Activated B cell treated with CpG ODN at 0.5 μM for 24 hours (primary cell): ENCODE measurements around the gene SH3TC1. TPM values are rescaled to one million over a fixed set of nuclear protein-coding genes. Genes with fewer than 3 reads are reported as not detected.

Experiments used
- ATAC-seq: fragments of 200-7000 bp; cut with Tn5 transposase; one replicate; pipeline ENCODE4 v1.10.0; 2021; ENCODE audit warnings: low read depth, mild to moderate bottlenecking, moderate library complexity
- CTCF ChIA-PET: fragments of 350-600 bp; sonication (Branson Sonifier 250); formaldehyde crosslinking; loops from one replicate; lab custom pipeline; 2021; ENCODE audit warnings: antibody characterized with exemption; lab: Charles Lee
- POLR2A ChIA-PET: fragments of 350-600 bp; sonication (Branson Sonifier 250); formaldehyde crosslinking; loops from one replicate; lab custom pipeline; 2021; ENCODE audit warnings: antibody characterized with exemption; lab: Charles Lee
- DNase-seq: peaks from one replicate; pipeline ENCODE4 v3.0.0; 2022
- H3K27ac Mint-ChIP-seq: one replicate; pipeline ENCODE4 v1.8.0; 2020; ENCODE audit warnings: mixed read lengths
- H3K27me3 Mint-ChIP-seq: one replicate; pipeline ENCODE4 v1.8.0; 2021; ENCODE audit warnings: mixed read lengths
- H3K36me3 Mint-ChIP-seq: one replicate; pipeline ENCODE4 v1.8.0; 2021; ENCODE audit warnings: low read depth, mixed read lengths
- H3K4me1 Mint-ChIP-seq: one replicate; pipeline ENCODE4 v1.8.0; 2021; ENCODE audit warnings: mixed read lengths
- H3K4me3 Mint-ChIP-seq: one replicate; pipeline ENCODE4 v1.8.0; 2020; ENCODE audit warnings: mild to moderate bottlenecking, mixed read lengths
- H3K9me3 Mint-ChIP-seq: one replicate; pipeline ENCODE4 v1.8.0; 2020; ENCODE audit warnings: mixed read lengths
- intact Hi-C: fragments of 100-400 bp; cut with micrococcal nuclease; formaldehyde crosslinking; loops from one replicate; pipeline ENCODE4 v1.15.1; 2024
- total RNA-seq: library from RNA; stranded (reverse); gene quantifications from 2 replicates; pipeline ENCODE4 v1.2.3, GENCODE V29; 2022
- TF ChIP-seq, protein P1 (sequence below): fragments of 200-600 bp; IDR thresholded peaks from one replicate; pipeline ENCODE4 v1.8.0; 2022; ENCODE audit warnings: antibody characterized with exemption, mild to moderate bottlenecking

SH3TC1 gene
- total RNA-seq, 1 donor from 2014 or later = 135 TPM

DNA sequence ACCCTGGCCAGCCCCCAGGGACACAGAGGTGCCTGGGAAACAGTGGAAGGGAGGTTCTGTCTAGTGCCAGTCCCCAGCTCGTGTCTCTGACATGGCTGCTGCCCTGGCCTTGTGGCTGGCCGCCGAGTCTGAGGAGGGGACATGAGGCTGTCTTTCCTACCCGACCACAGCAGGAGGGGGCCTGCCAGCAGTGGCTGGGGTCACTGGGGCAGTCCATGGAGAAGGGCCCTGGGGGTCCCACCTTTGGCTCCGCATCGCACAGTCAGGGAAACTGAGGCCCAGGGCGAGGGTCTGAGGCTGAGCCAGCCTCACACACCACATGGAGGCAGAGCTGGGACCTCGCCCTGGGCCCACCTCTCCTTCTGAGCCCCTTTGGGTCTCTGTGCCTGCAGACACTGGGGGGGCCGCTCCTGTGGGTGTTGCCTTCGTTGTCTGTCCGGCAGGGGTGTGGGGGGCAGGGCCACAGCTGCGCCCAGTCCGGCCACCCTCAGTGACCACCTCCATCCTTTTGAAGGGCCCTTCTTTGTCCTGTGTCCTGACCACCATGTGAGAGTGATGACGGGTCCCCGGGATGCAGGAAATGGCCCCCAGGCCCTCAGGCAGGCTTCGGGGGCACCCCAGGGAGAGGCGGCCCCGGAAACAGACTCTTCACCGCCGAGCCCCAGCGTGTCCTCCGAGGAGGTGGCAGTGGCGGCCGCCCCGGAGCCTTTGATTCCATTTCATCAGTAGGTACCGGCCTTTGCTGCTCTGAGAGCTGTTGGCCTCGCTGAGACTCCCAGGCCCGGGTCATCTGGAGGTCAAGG is 17.6 kb downstream of the SH3TC1 start:
- H3K9me3 Mint-ChIP-seq = no peaks in the 10 kb centered on the region

DNA sequence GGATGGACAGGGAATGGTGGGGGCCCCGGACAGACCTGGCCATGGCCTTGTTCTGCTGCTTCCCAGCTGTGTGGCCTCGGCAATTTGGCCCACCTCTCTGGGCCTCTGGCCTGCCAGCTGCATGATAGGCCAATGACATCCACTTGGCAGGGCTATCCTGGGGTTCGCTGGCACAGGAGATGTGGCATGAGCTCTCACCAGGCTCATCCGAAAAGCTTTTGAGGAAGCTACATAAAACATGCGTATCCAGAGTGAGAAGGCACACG is 18.1 kb downstream of the SH3TC1 start:
- TF ChIP-seq, protein P1, sequence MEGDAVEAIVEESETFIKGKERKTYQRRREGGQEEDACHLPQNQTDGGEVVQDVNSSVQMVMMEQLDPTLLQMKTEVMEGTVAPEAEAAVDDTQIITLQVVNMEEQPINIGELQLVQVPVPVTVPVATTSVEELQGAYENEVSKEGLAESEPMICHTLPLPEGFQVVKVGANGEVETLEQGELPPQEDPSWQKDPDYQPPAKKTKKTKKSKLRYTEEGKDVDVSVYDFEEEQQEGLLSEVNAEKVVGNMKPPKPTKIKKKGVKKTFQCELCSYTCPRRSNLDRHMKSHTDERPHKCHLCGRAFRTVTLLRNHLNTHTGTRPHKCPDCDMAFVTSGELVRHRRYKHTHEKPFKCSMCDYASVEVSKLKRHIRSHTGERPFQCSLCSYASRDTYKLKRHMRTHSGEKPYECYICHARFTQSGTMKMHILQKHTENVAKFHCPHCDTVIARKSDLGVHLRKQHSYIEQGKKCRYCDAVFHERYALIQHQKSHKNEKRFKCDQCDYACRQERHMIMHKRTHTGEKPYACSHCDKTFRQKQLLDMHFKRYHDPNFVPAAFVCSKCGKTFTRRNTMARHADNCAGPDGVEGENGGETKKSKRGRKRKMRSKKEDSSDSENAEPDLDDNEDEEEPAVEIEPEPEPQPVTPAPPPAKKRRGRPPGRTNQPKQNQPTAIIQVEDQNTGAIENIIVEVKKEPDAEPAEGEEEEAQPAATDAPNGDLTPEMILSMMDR = no peak
- Mint-ChIP-seq H3K27ac (no peak overlapping the region), H3K27me3 (no peaks in the 10 kb centered on the region), H3K9me3 (no peaks in the 10 kb centered on the region), H3K4me3 (no peak overlapping the region), H3K4me1 (peaks cover 15% of the 10 kb centered on the region), H3K36me3 (peaks cover 94% of the 10 kb centered on the region)
- ChIA-PET POLR2A (interaction anchor here (0.8 to 2.0 kb wide), 2 partner anchors 12 to 15 kb away, joined by 4 to 6 read pairs; no protein-coding TSS in a partner anchor), CTCF (interaction anchor here (1.1 kb wide), 1 partner anchor 40 kb away, joined by 4 read pairs; no protein-coding TSS in a partner anchor)
- intact Hi-C loops = no loop called here
- DNase-seq (no peak), ATAC-seq (no peak)

More for the DNA sequence above, 17.6 kb downstream of the SH3TC1 start:
- Mint-ChIP-seq H3K27ac (no peak overlapping the region), H3K36me3 (peaks cover 94% of the 10 kb centered on the region), H3K4me1 (peaks cover 14% of the 10 kb centered on the region), H3K27me3 (no peaks in the 10 kb centered on the region), H3K4me3 (no peak overlapping the region)
- TF ChIP-seq, protein P1 = no peak
- DNase-seq (no peak), ATAC-seq (no peak)
- ChIA-PET CTCF (interaction anchor here (1.1 kb wide), 1 partner anchor 40 kb away, joined by 4 read pairs; no protein-coding TSS in a partner anchor), POLR2A (interaction anchor here (0.8 to 2.0 kb wide), 2 partner anchors 12 to 15 kb away, joined by 4 to 6 read pairs; no protein-coding TSS in a partner anchor)
- intact Hi-C loops = no loop called here

DNA sequence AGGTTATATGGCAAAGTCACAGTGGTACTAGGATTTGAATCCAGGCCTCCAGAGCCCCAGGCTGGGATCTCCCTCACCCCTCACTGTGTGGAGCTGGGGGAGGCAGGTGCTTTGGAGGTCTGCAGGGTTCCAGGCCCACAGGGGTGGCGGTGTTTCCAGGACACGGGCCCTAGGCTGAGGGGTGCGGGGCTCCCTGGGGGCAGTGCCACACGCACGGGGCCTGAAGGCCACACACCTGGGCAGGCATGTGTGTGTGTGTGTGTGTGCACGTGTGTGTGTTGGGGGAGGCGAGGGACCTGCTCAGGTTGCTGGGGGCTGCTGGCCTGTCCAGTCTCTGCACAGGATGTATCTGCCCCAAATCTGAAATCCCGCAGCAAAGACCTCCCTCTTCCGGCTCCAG is 18.8 kb downstream of the SH3TC1 start:
- TF ChIP-seq, protein P1 = no peak
- ChIA-PET CTCF (interaction anchor here (1.1 kb wide), 1 partner anchor 41 kb away, joined by 4 read pairs; no protein-coding TSS in a partner anchor), POLR2A (interaction anchor here (2.0 kb wide), 1 partner anchor 11 kb away, joined by 4 read pairs; no protein-coding TSS in a partner anchor)
- H3K4me1 Mint-ChIP-seq = peaks cover 15% of the 10 kb centered on the region
- no peak overlapping the region for H3K4me3 Mint-ChIP-seq
- no peaks in the 10 kb centered on the region for H3K9me3 Mint-ChIP-seq
- H3K36me3 Mint-ChIP-seq = peaks cover 94% of the 10 kb centered on the region
- DNase-seq = no peak
- intact Hi-C loops = no loop called here
- H3K27ac Mint-ChIP-seq = no peak overlapping the region
- ATAC-seq = no peak
- H3K27me3 Mint-ChIP-seq = no peaks in the 10 kb centered on the region

DNA sequence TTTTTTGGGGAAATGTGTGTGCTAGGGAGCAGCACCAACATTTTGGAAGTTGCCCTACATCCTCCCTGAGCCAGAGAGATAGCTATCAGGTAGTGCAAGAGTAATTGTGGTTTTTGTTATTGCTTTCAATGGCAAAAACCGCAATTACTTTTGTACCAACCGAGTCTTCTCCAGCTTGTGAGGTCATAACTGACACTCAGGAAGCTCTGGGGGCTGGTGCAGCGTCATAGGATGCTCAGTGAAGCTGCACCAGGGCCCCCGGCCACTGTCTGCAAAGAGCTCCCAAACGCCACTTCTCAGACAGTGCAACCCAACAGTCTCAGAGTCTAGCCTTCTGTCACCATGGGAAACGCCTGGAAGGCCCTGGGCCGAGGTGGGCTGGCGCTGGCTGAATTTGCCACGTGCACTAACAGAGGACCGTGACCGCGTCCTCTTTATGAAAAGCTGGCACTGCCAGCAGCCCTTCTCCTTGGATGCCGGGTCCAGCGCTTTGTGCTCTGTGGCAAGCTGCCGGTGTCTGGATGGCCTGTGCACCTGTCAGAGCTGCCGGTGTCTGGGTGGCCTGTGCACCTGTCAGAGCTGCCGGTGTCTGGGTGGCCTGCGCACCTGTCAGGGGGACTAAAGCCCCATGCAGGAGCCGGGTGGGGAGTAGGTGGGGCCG is 19.4 kb downstream of the SH3TC1 start:
- ATAC-seq (no peak), DNase-seq (no peak)
- no peak overlapping the region for H3K4me3 Mint-ChIP-seq
- H3K4me1 Mint-ChIP-seq = peaks cover 15% of the 10 kb centered on the region
- CTCF ChIA-PET = no interaction called here
- H3K27me3 Mint-ChIP-seq = no peaks in the 10 kb centered on the region
- POLR2A ChIA-PET = interaction anchor here (0.6 to 2.0 kb wide), 2 partner anchors 10 to 46 kb away, joined by 3 to 4 read pairs; no protein-coding TSS in a partner anchor
- peaks cover 95% of the 10 kb centered on the region for H3K36me3 Mint-ChIP-seq
- intact Hi-C loops = no loop called here
- no peak overlapping the region for H3K27ac Mint-ChIP-seq
- no peaks in the 10 kb centered on the region for H3K9me3 Mint-ChIP-seq
- TF ChIP-seq, protein P1 = no peak

DNA sequence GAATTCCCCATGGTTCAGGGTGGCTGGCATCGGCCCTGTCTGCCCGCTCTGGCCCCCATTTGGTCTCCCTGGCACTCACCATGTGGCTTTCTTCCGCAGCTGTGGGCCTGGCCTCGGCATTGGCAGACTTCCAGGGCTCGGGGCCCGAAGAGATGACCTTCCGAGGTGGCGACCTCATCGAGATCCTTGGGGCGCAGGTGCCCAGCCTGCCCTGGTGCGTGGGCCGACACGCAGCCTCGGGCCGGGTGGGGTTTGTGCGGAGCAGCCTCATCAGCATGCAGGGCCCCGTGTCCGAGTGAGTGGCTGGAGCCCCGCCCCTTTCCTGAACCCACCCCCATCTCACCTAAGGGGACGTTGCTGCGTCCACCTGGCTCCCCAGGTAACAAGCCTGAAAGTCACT is 20.1 kb downstream of the SH3TC1 start:
- POLR2A ChIA-PET = no interaction called here
- Mint-ChIP-seq H3K27me3 (no peaks in the 10 kb centered on the region), H3K36me3 (peaks cover 95% of the 10 kb centered on the region), H3K27ac (no peak overlapping the region), H3K4me3 (no peak overlapping the region), H3K9me3 (no peaks in the 10 kb centered on the region), H3K4me1 (peaks cover 20% of the 10 kb centered on the region)
- ATAC-seq (no peak), DNase-seq (no peak)
- intact Hi-C loops = no loop called here
- TF ChIP-seq, protein P1 = no peak
- CTCF ChIA-PET = no interaction called here
